SU-DHL-6 (cell line): Measurements from ENCODE around the gene MCTS1.

ENCODE experiments used
- EZH2phosphoT487 ChIP-seq: fragments of 200-600 bp; sonication (generic), shearing (Covaris generic); conservative IDR thresholded peaks from 2 replicates; pipeline ENCODE4 v1.6.1; 2018; ENCODE audit warnings: mild to moderate bottlenecking, antibody characterized with exemption, low read length, moderate library complexity, mixed read lengths
- TF ChIP-seq, protein P1 (sequence below): fragments of 200-600 bp; sonication (generic); IDR thresholded peaks from one replicate; pipeline ENCODE4 v1.5.1; 2017; ENCODE audit warnings: antibody characterized with exemption, mild to moderate bottlenecking, low read length, moderate library complexity; ENCODE audit not compliant: insufficient read depth, poor library complexity, severe bottlenecking

DNA sequence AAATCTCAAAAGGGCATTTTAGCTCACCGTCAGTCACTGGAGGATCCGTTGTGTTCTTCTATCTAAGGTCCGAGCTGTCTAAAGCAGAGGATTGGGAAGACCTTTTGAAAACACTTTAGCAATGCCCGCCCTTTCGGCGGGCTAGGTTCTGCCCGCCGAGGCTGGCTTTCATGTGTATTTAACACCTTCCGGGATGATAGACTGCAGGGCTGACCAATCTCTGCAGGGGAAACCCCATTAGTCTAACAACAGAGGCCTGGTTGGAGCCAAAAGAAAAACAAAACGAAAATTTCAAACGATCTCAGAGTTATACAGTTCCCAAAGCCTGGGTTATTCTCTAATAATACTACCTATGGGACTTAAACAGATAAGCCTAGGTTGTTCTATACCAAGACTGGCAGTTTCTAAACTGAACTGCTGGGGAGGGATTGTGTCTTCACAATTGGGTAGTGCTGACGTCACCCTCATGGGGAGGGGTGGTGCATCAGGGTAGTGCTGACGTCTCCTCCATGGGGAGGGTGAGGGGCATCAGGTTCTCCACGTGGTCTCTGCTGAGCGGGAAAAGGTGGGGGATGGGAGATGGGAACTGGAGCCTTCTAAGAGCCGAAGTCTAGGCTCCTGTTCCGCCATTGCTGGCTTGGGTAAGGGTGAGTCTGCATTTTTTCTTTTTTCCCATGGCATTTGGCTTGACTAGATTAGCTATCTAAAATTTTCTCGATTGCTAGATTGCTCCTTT is 28.4 kb upstream of the MCTS1 start:
- TF ChIP-seq, protein P1, sequence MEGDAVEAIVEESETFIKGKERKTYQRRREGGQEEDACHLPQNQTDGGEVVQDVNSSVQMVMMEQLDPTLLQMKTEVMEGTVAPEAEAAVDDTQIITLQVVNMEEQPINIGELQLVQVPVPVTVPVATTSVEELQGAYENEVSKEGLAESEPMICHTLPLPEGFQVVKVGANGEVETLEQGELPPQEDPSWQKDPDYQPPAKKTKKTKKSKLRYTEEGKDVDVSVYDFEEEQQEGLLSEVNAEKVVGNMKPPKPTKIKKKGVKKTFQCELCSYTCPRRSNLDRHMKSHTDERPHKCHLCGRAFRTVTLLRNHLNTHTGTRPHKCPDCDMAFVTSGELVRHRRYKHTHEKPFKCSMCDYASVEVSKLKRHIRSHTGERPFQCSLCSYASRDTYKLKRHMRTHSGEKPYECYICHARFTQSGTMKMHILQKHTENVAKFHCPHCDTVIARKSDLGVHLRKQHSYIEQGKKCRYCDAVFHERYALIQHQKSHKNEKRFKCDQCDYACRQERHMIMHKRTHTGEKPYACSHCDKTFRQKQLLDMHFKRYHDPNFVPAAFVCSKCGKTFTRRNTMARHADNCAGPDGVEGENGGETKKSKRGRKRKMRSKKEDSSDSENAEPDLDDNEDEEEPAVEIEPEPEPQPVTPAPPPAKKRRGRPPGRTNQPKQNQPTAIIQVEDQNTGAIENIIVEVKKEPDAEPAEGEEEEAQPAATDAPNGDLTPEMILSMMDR: no peak
- no peak for TF ChIP-seq EZH2phosphoT487
